Activated CD4-positive, CD25-positive, alpha-beta regulatory T cell treated with anti-CD3 and anti-CD28 coated beads, Interleukin-2, amount 50 U/mL, for 72 hours (primary cell): ENCODE data around the gene TMEM214.

Experiments
- DNase-seq: peaks from one replicate; pipeline ENCODE4 v3.0.0; 2021

The TMEM214 gene

GRCh38 chr2:27032495-27033252 is at the start of gene TMEM214:
TMEM214 (plus strand) TSS chr2:27032965; CDS start chr2:27033016, 51 bp downstream.
- peak; percentile 81 for DNase-seq

GRCh38 chr2:26983746-26984145 is 49.0 kb upstream of the TMEM214 start:
- DNase-seq: no peak

GRCh38 chr2:26985807-26986206 is 47.0 kb upstream of the TMEM214 start:
- no peak for DNase-seq

- DNase-seq: no peak
Measured at GRCh38 chr2:26986576-26986975, 46.2 kb upstream of the TMEM214 start.

GRCh38 chr2:26988058-26988860 is 44.5 kb upstream of the TMEM214 start:
- DNase-seq: no peak

GRCh38 chr2:26989156-26989555 is 43.6 kb upstream of the TMEM214 start:
- DNase-seq: no peak

- no peak for DNase-seq
Measured at GRCh38 chr2:26991717-26992116, 41.0 kb upstream of the TMEM214 start.

GRCh38 chr2:26993768-26994167 is 39.0 kb upstream of the TMEM214 start:
- no peak for DNase-seq

- DNase-seq: no peak
Measured at GRCh38 chr2:26994983-26995382, 37.8 kb upstream of the TMEM214 start.

- no peak for DNase-seq
Measured at GRCh38 chr2:26997394-26997793, 35.4 kb upstream of the TMEM214 start.

GRCh38 chr2:26998323-26998722 is 34.4 kb upstream of the TMEM214 start:
- DNase-seq: no peak

- no peak for DNase-seq
Measured at GRCh38 chr2:27000228-27000627, 32.5 kb upstream of the TMEM214 start.

GRCh38 chr2:27000995-27001394 is 31.8 kb upstream of the TMEM214 start:
- DNase-seq: no peak

- no peak for DNase-seq
Measured at GRCh38 chr2:27001950-27002349, 30.8 kb upstream of the TMEM214 start.

- no peak for DNase-seq
Measured at GRCh38 chr2:27003007-27003406, 29.8 kb upstream of the TMEM214 start.

- no peak for DNase-seq
Measured at GRCh38 chr2:27003857-27004256, 28.9 kb upstream of the TMEM214 start.

GRCh38 chr2:27006602-27007415 is 26.0 kb upstream of the TMEM214 start:
- no peak for DNase-seq

GRCh38 chr2:27007416-27008374 is 25.1 kb upstream of the TMEM214 start:
- no peak for DNase-seq

- DNase-seq: no peak
Measured at GRCh38 chr2:27008678-27009077, 24.1 kb upstream of the TMEM214 start.

- DNase-seq: no peak
Measured at GRCh38 chr2:27009083-27009482, 23.7 kb upstream of the TMEM214 start.

- DNase-seq: no peak
Measured at GRCh38 chr2:27009716-27010115, 23.0 kb upstream of the TMEM214 start.

- no peak for DNase-seq
Measured at GRCh38 chr2:27010139-27010538, 22.6 kb upstream of the TMEM214 start.
